NT2/D1 (cell line): ENCODE measurements around the gene UIMC1.

Source experiments
- DNase-seq: peaks from one replicate; pipeline ENCODE4 v3.0.0-alpha.2; 2011; ENCODE audit warnings: low read depth, low spot score
- H3K27me3 ChIP-seq: 2 replicates; pipeline ENCODE4 v1.6.0; 2011; ENCODE audit warnings: mild to moderate bottlenecking; ENCODE audit not compliant: insufficient read length, insufficient read depth
- H3K36me3 ChIP-seq: 2 replicates; pipeline ENCODE4 v1.6.1; 2011; ENCODE audit warnings: mild to moderate bottlenecking, low read length, mixed read lengths; ENCODE audit not compliant: insufficient read depth, insufficient read length
- H3K4me1 ChIP-seq: 2 replicates; pipeline ENCODE4 v1.5.1; 2011; ENCODE audit not compliant: insufficient read depth, insufficient read length
- H3K4me3 ChIP-seq: 2 replicates; pipeline ENCODE4 v1.5.1; 2011; ENCODE audit warnings: low read depth; ENCODE audit not compliant: insufficient read length
- H3K9ac ChIP-seq: 2 replicates; pipeline ENCODE4 v1.6.0; 2011; ENCODE audit warnings: low read depth; ENCODE audit not compliant: insufficient read length
- H3K9me3 ChIP-seq: 2 replicates; pipeline ENCODE4 v1.5.1; 2011; ENCODE audit warnings: mild to moderate bottlenecking, low read length; ENCODE audit not compliant: insufficient read depth
- SUZ12 ChIP-seq: IDR thresholded peaks from 2 replicates; pipeline ENCODE4 v1.6.1; 2011; ENCODE audit not compliant: insufficient read length, insufficient read depth; ENCODE audit errors: extremely low read depth
- YY1 ChIP-seq: IDR thresholded peaks from 2 replicates; pipeline ENCODE4 v1.6.1; 2011; ENCODE audit not compliant: insufficient read length, insufficient read depth
- ZNF274 ChIP-seq: IDR thresholded peaks from 2 replicates; pipeline ENCODE4 v1.6.1; 2011; ENCODE audit warnings: mild to moderate bottlenecking, low read depth, low read length

The UIMC1 gene

DNA sequence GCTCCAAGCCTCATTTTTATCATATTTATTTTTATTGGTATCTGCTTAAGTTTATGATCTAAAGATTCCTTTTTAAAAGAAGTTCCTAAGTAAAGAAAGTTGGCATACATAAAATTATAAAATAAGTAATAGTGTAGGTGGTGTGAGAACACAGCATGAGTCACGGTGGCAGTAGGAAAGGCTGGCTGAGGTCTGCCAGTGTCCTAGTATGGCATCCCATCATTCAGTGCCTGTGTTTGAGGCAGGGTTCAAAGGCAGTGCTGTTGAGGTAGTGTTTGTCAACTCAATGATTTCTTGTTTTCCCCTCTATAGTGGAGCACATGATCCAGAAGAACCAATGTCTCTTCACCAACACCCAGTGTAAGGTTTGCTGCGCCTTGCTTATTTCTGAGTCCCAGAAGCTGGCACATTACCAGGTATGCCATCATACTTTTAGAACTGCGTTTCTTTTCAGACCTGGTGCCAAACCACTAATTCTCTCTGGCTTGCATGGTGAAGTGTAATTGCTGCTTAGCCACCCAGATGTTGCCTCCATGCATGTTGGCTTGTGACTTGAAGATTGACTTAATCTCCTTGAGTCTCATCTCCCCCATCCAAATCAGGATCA lies 34.3 kb upstream of the UIMC1 start:
- H3K9me3 ChIP-seq, result no peaks in the 10 kb centered on the region
- H3K36me3 ChIP-seq, result peaks cover 38% of the 10 kb centered on the region
- DNase-seq, result no peak
- peaks cover 5% of the 10 kb centered on the region for H3K4me1 ChIP-seq
- TF ChIP-seq SUZ12 (no peak), ZNF274 (no peak), YY1 (no peak)
- no peaks in the 10 kb centered on the region for H3K27me3 ChIP-seq
- H3K9ac ChIP-seq, result no peak overlapping the region
- H3K4me3 ChIP-seq, result no peak overlapping the region

DNA sequence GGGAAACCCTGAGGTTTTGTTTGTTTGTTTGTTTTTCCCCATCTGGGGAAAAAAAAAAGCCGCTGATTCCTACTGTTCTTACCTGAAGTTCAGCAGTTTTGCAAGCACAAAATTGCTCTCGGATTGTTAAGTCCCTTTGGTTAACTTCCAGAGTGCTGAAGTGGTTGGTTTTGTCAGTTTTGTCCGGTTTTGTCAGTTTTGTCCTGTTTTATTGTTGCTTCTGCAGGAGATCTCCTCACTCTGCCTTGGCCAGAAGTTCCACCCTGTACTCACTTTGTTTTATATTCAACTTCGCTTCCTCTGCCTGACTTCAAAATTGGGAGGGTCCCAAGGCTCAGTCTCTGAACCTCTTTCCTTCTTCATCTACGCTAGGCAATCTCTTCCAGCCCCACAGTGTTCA lies 30.3 kb upstream of the UIMC1 start:
- TF ChIP-seq ZNF274 (no peak), YY1 (no peak), SUZ12 (no peak)
- DNase-seq, result no peak
- Histone ChIP-seq H3K4me3 (no peak overlapping the region), H3K36me3 (peaks cover 17% of the 10 kb centered on the region), H3K27me3 (no peaks in the 10 kb centered on the region), H3K4me1 (peaks cover 5% of the 10 kb centered on the region), H3K9ac (no peak overlapping the region), H3K9me3 (no peaks in the 10 kb centered on the region)

DNA sequence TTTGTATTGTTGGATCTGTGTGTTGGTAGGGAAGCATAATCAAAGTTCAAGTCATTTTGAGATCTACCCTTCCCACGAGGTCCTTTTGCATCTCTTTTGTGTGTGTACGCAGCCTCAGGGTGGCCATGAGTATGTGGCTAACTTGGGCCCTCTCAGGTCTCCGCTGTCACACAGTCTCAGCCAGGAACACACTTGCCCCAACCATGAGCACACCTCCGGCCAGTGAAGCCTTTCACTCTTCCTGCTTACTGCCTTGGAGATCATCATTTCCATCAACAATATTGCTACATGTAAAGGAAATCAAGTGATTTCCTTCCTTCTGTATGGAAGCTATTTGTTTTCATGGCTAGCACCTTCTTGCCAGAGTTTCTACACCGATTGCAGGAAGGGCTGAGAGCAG lies 29.9 kb upstream of the UIMC1 start:
- H3K9me3 ChIP-seq, result no peaks in the 10 kb centered on the region
- no peak overlapping the region for H3K4me3 ChIP-seq
- H3K36me3 ChIP-seq, result peaks cover 12% of the 10 kb centered on the region
- H3K4me1 ChIP-seq, result peaks cover 5% of the 10 kb centered on the region
- no peak for TF ChIP-seq SUZ12
- TF ChIP-seq ZNF274, result no peak
- TF ChIP-seq YY1, result no peak
- H3K9ac ChIP-seq, result no peak overlapping the region
- H3K27me3 ChIP-seq, result no peaks in the 10 kb centered on the region
- no peak for DNase-seq

DNA sequence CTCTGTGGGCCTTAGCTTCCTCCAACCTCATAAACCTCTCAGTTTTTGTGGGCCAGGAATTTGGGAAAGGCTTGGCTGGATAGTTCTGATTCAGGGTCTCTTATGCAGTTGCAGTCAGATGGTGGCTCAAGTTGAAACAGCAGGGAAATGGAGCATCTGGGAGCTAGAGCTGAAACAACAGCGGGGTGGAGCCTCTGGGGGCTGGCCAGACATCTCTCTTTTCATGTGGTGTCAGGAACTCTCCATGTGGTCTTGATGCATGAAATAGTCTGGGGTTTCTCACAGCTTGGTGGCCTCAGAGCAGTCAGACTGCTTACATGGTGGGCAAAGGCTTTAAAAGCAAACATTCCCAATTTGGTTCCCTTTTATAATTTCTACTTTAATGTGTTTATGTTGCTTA lies 29.4 kb upstream of the UIMC1 start:
- H3K27me3 ChIP-seq, result no peaks in the 10 kb centered on the region
- H3K36me3 ChIP-seq, result peaks cover 8% of the 10 kb centered on the region
- TF ChIP-seq ZNF274 (no peak), SUZ12 (no peak), YY1 (no peak)
- H3K9me3 ChIP-seq, result no peaks in the 10 kb centered on the region; the same call in 1 of the 2 replicates
- DNase-seq, result peak; percentile 40
- peaks cover 5% of the 10 kb centered on the region for H3K4me1 ChIP-seq
- H3K9ac ChIP-seq, result no peak overlapping the region
- H3K4me3 ChIP-seq, result no peak overlapping the region

DNA sequence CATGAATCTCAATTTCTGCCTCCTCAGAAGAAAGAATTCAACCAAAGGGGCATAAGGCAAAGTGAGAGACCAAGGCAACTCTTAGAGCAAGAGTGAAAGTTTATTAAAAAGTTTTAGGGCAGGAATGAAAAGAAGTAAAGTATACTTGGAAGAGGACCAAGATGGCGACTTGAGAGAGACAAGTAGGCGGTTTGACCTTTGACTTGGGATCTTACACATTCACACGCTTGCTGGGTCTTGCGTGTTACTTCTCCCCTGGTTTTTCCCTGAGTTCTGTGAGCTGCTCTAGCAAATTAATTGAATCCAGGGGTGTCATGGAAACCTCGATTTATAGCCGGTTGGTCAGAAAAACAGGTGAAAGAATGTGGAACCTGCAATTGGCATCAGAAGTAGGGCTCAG lies 22.9 kb upstream of the UIMC1 start:
- H3K9me3 ChIP-seq, result no peaks in the 10 kb centered on the region; the same call in 1 of the 2 replicates
- H3K27me3 ChIP-seq, result no peaks in the 10 kb centered on the region
- H3K9ac ChIP-seq, result no peak overlapping the region
- H3K36me3 ChIP-seq, result peaks cover 10% of the 10 kb centered on the region
- H3K4me3 ChIP-seq, result no peak overlapping the region
- DNase-seq, result no peak
- TF ChIP-seq ZNF274 (no peak), YY1 (no peak), SUZ12 (no peak)
- no peaks in the 10 kb centered on the region for H3K4me1 ChIP-seq

DNA sequence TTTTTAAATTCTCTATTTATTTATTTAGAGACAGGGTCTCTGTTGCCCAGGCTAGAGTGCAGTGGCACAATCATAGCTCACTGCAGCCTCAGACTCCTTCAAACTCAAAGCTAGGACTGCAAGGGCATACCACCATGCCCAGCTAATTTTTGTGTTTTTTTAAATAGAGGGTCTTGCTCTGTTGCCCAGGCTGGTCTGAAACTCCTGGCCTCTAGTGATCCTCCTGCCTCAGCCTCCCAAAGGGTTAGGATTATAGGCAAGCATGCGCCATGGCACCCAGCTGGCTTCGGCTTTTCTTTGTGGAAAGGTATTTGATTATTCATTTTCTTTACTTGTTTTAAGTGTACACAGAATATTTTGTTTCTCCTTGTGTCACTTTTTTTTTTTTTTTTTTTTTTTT lies 21.1 kb upstream of the UIMC1 start:
- H3K4me1 ChIP-seq, result no peaks in the 10 kb centered on the region
- peaks cover 12% of the 10 kb centered on the region for H3K36me3 ChIP-seq
- H3K9ac ChIP-seq, result no peak overlapping the region
- H3K9me3 ChIP-seq, result no peaks in the 10 kb centered on the region; the same call in 1 of the 2 replicates
- no peak for DNase-seq
- H3K27me3 ChIP-seq, result no peaks in the 10 kb centered on the region
- TF ChIP-seq YY1 (no peak), SUZ12 (no peak), ZNF274 (no peak)
- H3K4me3 ChIP-seq, result no peak overlapping the region

DNA sequence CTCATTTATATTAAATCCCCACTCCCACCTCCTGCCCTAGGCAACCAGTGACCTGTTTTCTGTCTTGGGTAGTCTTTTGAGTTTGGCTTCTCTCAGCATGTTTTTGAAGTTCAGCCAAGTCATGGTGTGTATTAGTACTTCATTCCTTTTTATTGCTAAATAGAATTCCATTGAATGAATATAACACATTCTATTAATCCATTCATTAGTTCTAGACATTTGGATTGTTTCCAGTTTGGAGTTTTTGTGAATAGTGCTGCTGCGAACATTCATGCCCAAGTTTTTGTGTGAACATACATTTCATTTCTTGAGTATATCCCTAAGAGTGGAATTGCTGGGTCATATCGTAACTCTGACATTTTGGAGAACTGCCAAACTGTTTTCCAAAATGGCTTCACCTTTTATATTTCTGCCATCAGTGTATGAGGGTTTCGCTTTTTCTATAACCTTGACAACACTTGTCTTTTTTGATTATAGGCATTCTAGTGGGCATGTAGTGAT lies 18.6 kb upstream of the UIMC1 start:
- Histone ChIP-seq H3K9me3 (no peaks in the 10 kb centered on the region), H3K9ac (no peak overlapping the region), H3K27me3 (no peaks in the 10 kb centered on the region), H3K4me1 (no peaks in the 10 kb centered on the region), H3K4me3 (no peak overlapping the region), H3K36me3 (peaks cover 9% of the 10 kb centered on the region)
- TF ChIP-seq SUZ12, result no peak
- no peak for TF ChIP-seq ZNF274
- TF ChIP-seq YY1, result no peak
- DNase-seq, result no peak
